RWPE2 (cell line): ENCODE measurements around the gene PHLPP2.

Experiments
- ATAC-seq: fragments of 200-7000 bp; cut with Tn5 transposase; 3 replicates; pipeline ENCODE4 v1.9.1; 2021; ENCODE audit warnings: low read depth
- DNase-seq: peaks from one replicate; pipeline ENCODE4 v3.0.0-alpha.2; 2020; ENCODE audit warnings: low spot score
- H3K27ac ChIP-seq: fragments of 450-650 bp; 2 replicates; pipeline ENCODE4 v1.5.1; 2017; ENCODE audit warnings: mild to moderate bottlenecking; ENCODE audit not compliant: poor library complexity, severe bottlenecking
- H3K27me3 ChIP-seq: fragments of 250-450 bp; sonication (Bioruptor Pico); 2 replicates; pipeline ENCODE4 v1.5.1; 2021; ENCODE audit warnings: mild to moderate bottlenecking, moderate library complexity; ENCODE audit not compliant: insufficient read depth, poor library complexity, severe bottlenecking
- H3K36me3 ChIP-seq: fragments of 250-450 bp; sonication (Bioruptor Pico); 2 replicates; pipeline ENCODE4 v1.5.1; 2020; ENCODE audit warnings: low read depth, mild to moderate bottlenecking, moderate library complexity
- H3K4me1 ChIP-seq: fragments of 250-450 bp; sonication (Bioruptor Pico); 2 replicates; pipeline ENCODE4 v1.5.1; 2021; ENCODE audit warnings: mild to moderate bottlenecking, moderate library complexity; ENCODE audit not compliant: insufficient read depth, poor library complexity, severe bottlenecking
- H3K4me3 ChIP-seq: fragments of 250-450 bp; sonication (Bioruptor Pico); 2 replicates; pipeline ENCODE4 v1.5.1; 2021; ENCODE audit warnings: mild to moderate bottlenecking, moderate library complexity; ENCODE audit not compliant: severe bottlenecking
- H3K9me3 ChIP-seq: fragments of 250-450 bp; sonication (Bioruptor Pico); 2 replicates; pipeline ENCODE4 v1.5.1; 2021; ENCODE audit warnings: mild to moderate bottlenecking, moderate library complexity; ENCODE audit not compliant: severe bottlenecking
- TF ChIP-seq, protein P1 (sequence below): fragments of 450-650 bp; IDR thresholded peaks from one replicate; pipeline ENCODE4 v1.5.1; 2017; ENCODE audit warnings: mild to moderate bottlenecking, moderate library complexity; ENCODE audit not compliant: poor library complexity, severe bottlenecking

Gene PHLPP2

DNA sequence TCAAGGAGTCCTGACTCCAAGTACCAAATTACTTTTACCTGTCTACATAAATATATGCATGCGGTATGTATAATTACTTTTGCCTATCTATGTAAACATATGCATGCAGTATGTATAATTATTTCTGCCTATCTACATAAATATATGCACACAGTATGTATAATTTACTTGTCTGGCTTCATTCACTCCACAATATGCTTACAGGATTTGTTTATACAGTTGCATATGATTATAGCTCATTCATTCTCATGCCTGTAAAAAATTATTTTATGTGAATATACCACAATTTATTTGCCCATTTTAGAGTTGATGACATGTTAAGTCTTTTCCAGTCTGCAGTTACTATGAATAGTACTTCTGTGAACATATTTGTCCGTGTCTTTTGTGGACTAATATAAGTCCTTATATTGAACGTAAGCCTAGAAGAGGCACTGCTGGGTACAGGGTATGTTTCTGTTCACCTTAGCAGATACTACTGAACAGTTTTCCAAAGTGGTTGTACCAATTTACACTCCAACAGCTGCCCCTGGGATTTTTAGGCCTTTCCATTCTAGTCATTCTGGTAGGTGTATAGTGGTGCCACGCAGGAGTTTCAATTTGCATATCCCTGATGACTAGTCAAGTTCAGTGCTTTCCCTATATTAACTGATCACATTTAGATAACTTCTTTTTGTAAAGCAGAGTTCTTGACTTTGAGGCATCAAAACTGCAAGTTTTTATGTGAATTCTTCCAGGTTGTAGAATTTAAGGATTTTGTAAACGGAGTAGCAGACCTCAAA is 51.5 kb downstream of the PHLPP2 start:
- DNase-seq: no peak
- Histone ChIP-seq H3K4me3 (no peak overlapping the region), H3K27me3 (no peaks in the 10 kb centered on the region), H3K27ac (no peak overlapping the region), H3K4me1 (no peaks in the 10 kb centered on the region), H3K36me3 (peaks cover 70% of the 10 kb centered on the region), H3K9me3 (no peaks in the 10 kb centered on the region)
- no peak for ATAC-seq
- TF ChIP-seq, protein P1, sequence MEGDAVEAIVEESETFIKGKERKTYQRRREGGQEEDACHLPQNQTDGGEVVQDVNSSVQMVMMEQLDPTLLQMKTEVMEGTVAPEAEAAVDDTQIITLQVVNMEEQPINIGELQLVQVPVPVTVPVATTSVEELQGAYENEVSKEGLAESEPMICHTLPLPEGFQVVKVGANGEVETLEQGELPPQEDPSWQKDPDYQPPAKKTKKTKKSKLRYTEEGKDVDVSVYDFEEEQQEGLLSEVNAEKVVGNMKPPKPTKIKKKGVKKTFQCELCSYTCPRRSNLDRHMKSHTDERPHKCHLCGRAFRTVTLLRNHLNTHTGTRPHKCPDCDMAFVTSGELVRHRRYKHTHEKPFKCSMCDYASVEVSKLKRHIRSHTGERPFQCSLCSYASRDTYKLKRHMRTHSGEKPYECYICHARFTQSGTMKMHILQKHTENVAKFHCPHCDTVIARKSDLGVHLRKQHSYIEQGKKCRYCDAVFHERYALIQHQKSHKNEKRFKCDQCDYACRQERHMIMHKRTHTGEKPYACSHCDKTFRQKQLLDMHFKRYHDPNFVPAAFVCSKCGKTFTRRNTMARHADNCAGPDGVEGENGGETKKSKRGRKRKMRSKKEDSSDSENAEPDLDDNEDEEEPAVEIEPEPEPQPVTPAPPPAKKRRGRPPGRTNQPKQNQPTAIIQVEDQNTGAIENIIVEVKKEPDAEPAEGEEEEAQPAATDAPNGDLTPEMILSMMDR: no peak

DNA sequence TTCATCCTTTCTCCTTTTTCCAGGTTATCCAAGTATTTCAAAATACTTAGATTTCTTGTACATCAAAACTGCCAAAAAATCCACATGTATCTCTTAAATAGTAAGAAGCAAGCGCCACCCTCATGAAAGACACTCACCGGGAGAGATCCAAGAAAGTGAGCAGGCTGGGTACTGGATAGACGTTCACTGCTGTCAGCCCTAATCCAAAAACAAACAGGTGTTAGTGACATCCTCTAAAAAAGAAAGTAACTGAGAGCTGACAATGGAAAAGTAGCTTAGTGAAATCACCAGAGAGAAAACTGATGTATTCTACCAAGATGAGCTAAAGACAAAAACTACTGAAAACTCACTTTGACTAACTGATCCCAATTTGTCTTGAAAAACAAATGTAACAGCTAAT is 52.4 kb downstream of the PHLPP2 start:
- Histone ChIP-seq H3K36me3 (peaks cover 73% of the 10 kb centered on the region), H3K4me1 (no peaks in the 10 kb centered on the region), H3K27me3 (no peaks in the 10 kb centered on the region), H3K4me3 (no peak overlapping the region), H3K27ac (no peak overlapping the region), H3K9me3 (no peaks in the 10 kb centered on the region)
- DNase-seq (no peak), ATAC-seq (no peak)
- TF ChIP-seq, protein P1: no peak

DNA sequence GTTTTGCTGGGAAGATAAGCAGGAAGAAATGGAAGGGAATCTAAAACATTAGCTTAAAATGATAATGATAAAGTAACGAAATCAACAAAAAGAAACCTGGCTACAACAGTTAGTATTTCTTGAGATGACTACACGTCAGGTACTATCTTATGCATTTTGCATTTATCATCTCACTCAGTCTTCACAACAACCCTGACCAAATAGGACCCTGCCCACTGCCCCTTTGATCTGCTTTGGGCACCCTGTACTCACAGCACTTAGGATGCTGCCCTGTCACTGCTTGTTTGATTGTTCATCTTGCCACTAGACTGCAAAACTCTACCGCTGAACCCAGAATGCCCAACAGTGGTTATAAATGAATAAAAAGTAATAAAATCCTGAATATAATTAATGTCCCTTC is 53.3 kb downstream of the PHLPP2 start:
- TF ChIP-seq, protein P1: no peak
- peaks cover 76% of the 10 kb centered on the region for H3K36me3 ChIP-seq
- no peaks in the 10 kb centered on the region for H3K4me1 ChIP-seq
- no peak for ATAC-seq
- no peaks in the 10 kb centered on the region for H3K27me3 ChIP-seq
- H3K9me3 ChIP-seq: no peaks in the 10 kb centered on the region
- H3K27ac ChIP-seq: no peak overlapping the region
- DNase-seq: no peak
- no peak overlapping the region for H3K4me3 ChIP-seq

DNA sequence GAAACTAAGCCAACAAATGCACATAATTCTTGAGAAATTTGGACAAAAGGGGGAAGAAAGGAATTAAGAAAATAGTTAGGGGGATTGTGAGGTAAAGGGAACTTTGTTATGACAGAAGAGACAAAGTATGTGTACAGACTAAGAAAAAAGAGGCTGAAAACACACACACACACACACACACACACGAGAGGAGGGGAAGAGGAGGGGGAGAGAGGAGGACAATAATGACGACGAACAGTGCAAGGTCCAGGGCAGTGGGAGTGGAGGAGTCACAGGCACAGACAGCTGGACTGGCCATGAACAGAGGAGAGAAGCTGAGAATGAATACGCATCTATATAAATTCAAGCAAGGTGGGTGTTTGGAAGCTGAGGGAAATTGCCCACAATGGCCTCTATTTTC is 54.0 kb downstream of the PHLPP2 start:
- no peaks in the 10 kb centered on the region for H3K9me3 ChIP-seq
- no peaks in the 10 kb centered on the region for H3K27me3 ChIP-seq
- H3K4me3 ChIP-seq: no peak overlapping the region
- ATAC-seq (no peak), DNase-seq (no peak)
- TF ChIP-seq, protein P1: no peak
- H3K36me3 ChIP-seq: peaks cover 80% of the 10 kb centered on the region
- H3K27ac ChIP-seq: no peak overlapping the region
- no peaks in the 10 kb centered on the region for H3K4me1 ChIP-seq

DNA sequence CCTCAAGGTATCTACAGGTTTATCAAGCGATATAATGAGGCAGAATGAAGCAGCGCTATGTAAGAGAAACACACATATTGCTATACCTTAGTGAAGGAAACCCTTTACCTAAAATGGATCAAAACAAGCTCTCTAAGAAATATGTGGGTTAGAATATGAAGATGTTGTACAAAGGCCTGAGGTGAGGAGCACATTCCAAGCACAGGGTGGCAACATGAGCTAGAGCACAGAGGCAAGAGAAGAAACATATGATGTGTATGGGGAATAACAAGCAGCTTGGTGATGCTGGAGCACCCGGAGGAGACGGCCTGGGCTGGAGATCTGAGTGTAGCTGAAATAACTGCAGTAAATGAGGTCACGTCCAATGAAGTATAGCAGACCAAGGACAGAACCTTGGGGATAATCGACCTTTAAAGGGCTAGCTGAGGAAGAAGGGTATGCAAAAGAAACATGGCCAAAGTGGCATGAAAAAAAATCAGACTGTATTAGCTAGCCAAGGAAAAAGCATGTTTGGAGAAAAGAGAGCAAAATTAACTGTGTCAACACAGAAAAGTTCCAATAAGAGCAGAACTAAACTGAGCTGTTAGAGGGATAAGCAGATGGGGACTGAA is 54.5 kb downstream of the PHLPP2 start:
- no peaks in the 10 kb centered on the region for H3K27me3 ChIP-seq

More for the DNA sequence above, 54.5 kb downstream of the PHLPP2 start:
- TF ChIP-seq, protein P1: no peak
- no peaks in the 10 kb centered on the region for H3K9me3 ChIP-seq
- peaks cover 82% of the 10 kb centered on the region for H3K36me3 ChIP-seq
- DNase-seq: no peak
- H3K4me1 ChIP-seq: no peaks in the 10 kb centered on the region
- H3K4me3 ChIP-seq: no peak overlapping the region
- ATAC-seq: no peak
- H3K27ac ChIP-seq: no peak overlapping the region
